H1 (cell line): Measurements from ENCODE around the gene DHX34. TPM values are rescaled to one million over a fixed set of nuclear protein-coding genes. Genes with fewer than 3 reads are reported as not detected.
A peak's percentile ranks its signal among the peaks of the same experiment; 100 is the strongest.

Source experiments
- CTCF ChIA-PET: fragments of 300-600 bp; sonication (Branson Sonifier 250); formaldehyde crosslinking; loops from one replicate; lab custom pipeline; 2021; ENCODE audit not compliant: partially characterized antibody; lab: Charles Lee
- POLR2A ChIA-PET: fragments of 300-600 bp; sonication (Branson Sonifier 250); formaldehyde crosslinking; loops from one replicate; lab custom pipeline; 2021; ENCODE audit warnings: inconsistent platforms; ENCODE audit not compliant: partially characterized antibody; lab: Charles Lee
- DNase-seq, 2 experiments: peaks; one replicate each; pipeline versions ENCODE4 v3.0.0 to v3.0.0-alpha.2; 2010 to 2022; ENCODE audit warnings: low spot score in 2 of 2, low read depth in 1 of 2, mixed read lengths in 1 of 2
- FAIRE-seq: peaks from 2 replicates; lab custom pipeline; 2011; peaks lifted over from hg19 to GRCh38; lab: Jason Lieb, UNC
- H2AFZ ChIP-seq: 2 replicates; pipeline ENCODE4 v1.8.1; 2012; ENCODE audit warnings: low read length, inconsistent platforms
- H2AK5ac ChIP-seq: 2 replicates; pipeline ENCODE4 v1.6.1; 2013; ENCODE audit warnings: low read depth, low read length
- H2BK120ac ChIP-seq: replicated peaks from 2 replicates; pipeline ENCODE3; 2013; ENCODE audit warnings: low read depth, low read length, inconsistent platforms
- H2BK12ac ChIP-seq: 2 replicates; pipeline ENCODE4 v1.6.1; 2013; ENCODE audit warnings: low read depth, low read length
- H2BK15ac ChIP-seq: 2 replicates; pipeline ENCODE4 v1.6.1; 2013; ENCODE audit warnings: low read length
- H2BK20ac ChIP-seq: 2 replicates; pipeline ENCODE4 v1.6.1; 2013; ENCODE audit warnings: low read length
- H2BK5ac ChIP-seq: 2 replicates; pipeline ENCODE4 v1.6.1; 2013; ENCODE audit warnings: low read depth, low read length
- H3K14ac ChIP-seq: 2 replicates; pipeline ENCODE4 v1.6.1; 2013; ENCODE audit warnings: inconsistent platforms; ENCODE audit not compliant: insufficient read length
- H3K18ac ChIP-seq: 2 replicates; pipeline ENCODE4 v1.6.1; 2013; ENCODE audit warnings: low read length; ENCODE audit errors: extremely low read depth
- H3K23ac ChIP-seq: 2 replicates; pipeline ENCODE4 v1.6.1; 2013; ENCODE audit warnings: inconsistent platforms; ENCODE audit not compliant: insufficient read length
- H3K23me2 ChIP-seq: 2 replicates; pipeline ENCODE4 v1.6.1; 2013; ENCODE audit warnings: low read depth, low read length
- H3K27ac ChIP-seq: 2 replicates; pipeline ENCODE4 v1.6.1; 2011; ENCODE audit warnings: low read depth, low read length, inconsistent platforms
- H3K27me3 ChIP-seq, 4 experiments: replicated peaks in 1 of 4; 1 replicate in 1 of 4; 2 replicates in 3 of 4; pipeline versions ENCODE4 v1.6.1 to v1.8.1; 2011 to 2013; ENCODE audit warnings: low read length in 3 of 4, mild to moderate bottlenecking in 3 of 4, inconsistent platforms in 2 of 4, mixed read lengths in 2 of 4, moderate library complexity in 1 of 4; ENCODE audit not compliant: control insufficient read depth in 3 of 4, insufficient read depth in 3 of 4; ENCODE audit errors: extremely low read depth in 1 of 4
- H3K36me3 ChIP-seq, 4 experiments: 2 replicates each; pipeline versions ENCODE4 v1.6.1 to v1.8.1; 2011 to 2013; ENCODE audit warnings: mild to moderate bottlenecking in 4 of 4, low read length in 3 of 4, moderate library complexity in 2 of 4, control low read depth in 1 of 4, inconsistent platforms in 1 of 4; ENCODE audit not compliant: insufficient read depth in 4 of 4, control insufficient read depth in 2 of 4
- H3K4ac ChIP-seq: replicated peaks from 2 replicates; pipeline ENCODE3; 2013; ENCODE audit warnings: low read length, low read depth, mixed read lengths, inconsistent platforms; ENCODE audit not compliant: insufficient read length
- H3K4me1 ChIP-seq, 4 experiments: replicated peaks in 1 of 4; 1 replicate in 1 of 4; 2 replicates in 3 of 4; pipeline versions ENCODE4 v1.6.1 to v1.8.1; 2011 to 2013; ENCODE audit warnings: low read length in 3 of 4, inconsistent platforms in 2 of 4, mixed read lengths in 1 of 4; ENCODE audit not compliant: insufficient read depth in 4 of 4, control insufficient read depth in 3 of 4
- H3K4me2 ChIP-seq, 2 experiments: 2 replicates each; pipeline versions ENCODE4 v1.6.1 to v1.8.1; 2011 to 2013; ENCODE audit warnings: low read depth in 2 of 2, low read length in 2 of 2, control low read depth in 1 of 2, inconsistent platforms in 1 of 2, mild to moderate bottlenecking in 1 of 2; ENCODE audit not compliant: insufficient read depth in 1 of 2
- H3K4me3 ChIP-seq, 4 experiments: fragments of 200-600, 300-600 bp in 1 of 4; sonication (generic), shearing (Covaris generic), sonication (Bioruptor Twin) in 1 of 4; 2 replicates each; pipeline versions ENCODE4 v1.5.1 to v1.8.1; 2011 to 2016; ENCODE audit warnings: low read length in 4 of 4, low read depth in 3 of 4, control low read depth in 2 of 4, inconsistent platforms in 2 of 4, mild to moderate bottlenecking in 2 of 4, mixed read lengths in 1 of 4, moderate library complexity in 1 of 4; ENCODE audit not compliant: insufficient read depth in 2 of 4; ENCODE audit errors: extremely low read depth in 1 of 4
- H3K56ac ChIP-seq: replicated peaks from 2 replicates; pipeline ENCODE3; 2013; ENCODE audit warnings: low read depth, mild to moderate bottlenecking, mixed read lengths, low read length, inconsistent platforms; ENCODE audit not compliant: insufficient read length
- H3K79me1 ChIP-seq: 2 replicates; pipeline ENCODE4 v1.6.1; 2013; ENCODE audit warnings: low read depth, low read length, control low read depth
- H3K79me2 ChIP-seq, 2 experiments: 2 replicates each; pipeline versions ENCODE4 v1.6.1 to v1.8.1; 2012 to 2013; ENCODE audit warnings: low read length in 2 of 2, mild to moderate bottlenecking in 2 of 2, inconsistent platforms in 1 of 2; ENCODE audit not compliant: insufficient read depth in 2 of 2, control insufficient read depth in 1 of 2
- H3K9ac ChIP-seq, 4 experiments: replicated peaks in 1 of 4; 1 replicate in 1 of 4; 2 replicates in 3 of 4; pipeline versions ENCODE4 v1.6.1 to v1.8.1; 2011 to 2013; ENCODE audit warnings: low read depth in 3 of 4, low read length in 3 of 4, control low read depth in 2 of 4, mild to moderate bottlenecking in 2 of 4, moderate library complexity in 2 of 4, inconsistent platforms in 1 of 4; ENCODE audit errors: extremely low read depth in 1 of 4
- H3K9me3 ChIP-seq, 2 experiments: 2 replicates each; pipeline versions ENCODE4 v1.6.1 to v1.8.1; 2012 to 2013; ENCODE audit warnings: mild to moderate bottlenecking in 2 of 2, moderate library complexity in 2 of 2, control low read depth in 1 of 2, inconsistent platforms in 1 of 2, low read depth in 1 of 2, low read length in 1 of 2, mixed read lengths in 1 of 2; ENCODE audit not compliant: insufficient read depth in 2 of 2
- H4K20me1 ChIP-seq, 2 experiments: replicated peaks in 1 of 2; 2 replicates each; pipeline versions ENCODE3 to v1.8.1; 2011 to 2013; ENCODE audit warnings: inconsistent platforms in 2 of 2, low read length in 2 of 2, mild to moderate bottlenecking in 1 of 2; ENCODE audit not compliant: insufficient read depth in 2 of 2, control insufficient read depth in 1 of 2
- H4K5ac ChIP-seq: 2 replicates; pipeline ENCODE4 v1.6.1; 2013; ENCODE audit warnings: low read length, low read depth, mixed read lengths, inconsistent platforms; ENCODE audit not compliant: insufficient read length
- H4K8ac ChIP-seq: 2 replicates; pipeline ENCODE4 v1.8.0; 2013; ENCODE audit warnings: mild to moderate bottlenecking, moderate library complexity, low read length, inconsistent platforms; ENCODE audit not compliant: insufficient read depth; ENCODE audit errors: extremely low read depth
- H4K91ac ChIP-seq: replicated peaks from 2 replicates; pipeline ENCODE3; 2013; ENCODE audit warnings: low read length, mixed read lengths, inconsistent platforms; ENCODE audit not compliant: insufficient read length
- CHD2 ChIP-seq: IDR thresholded peaks from 2 replicates; pipeline ENCODE4 v1.6.1; 2012; ENCODE audit warnings: low read length, improper control_type of control experiment
- MAX ChIP-seq: IDR thresholded peaks from 2 replicates; pipeline ENCODE4 v1.6.1; 2012; ENCODE audit warnings: inconsistent platforms
- RAD21 ChIP-seq, 2 experiments: IDR thresholded peaks in 1 of 2; conservative IDR thresholded peaks in 1 of 2; 2 replicates each; pipeline ENCODE4 v1.6.1; 2011; ENCODE audit warnings: low read depth in 2 of 2, low read length in 2 of 2, improper control_type of control experiment in 1 of 2, inconsistent platforms in 1 of 2, mild to moderate bottlenecking in 1 of 2, moderate library complexity in 1 of 2
- SUZ12 ChIP-seq: fragments of 200-600 bp; sonication (generic); IDR thresholded peaks from 2 replicates; pipeline ENCODE4 v1.6.1; 2012; ENCODE audit warnings: mild to moderate bottlenecking, inconsistent platforms, low read length, moderate library complexity, mixed read lengths
- WGBS, 2 experiments: shearing (Covaris generic) in 1 of 2; methylation state at CpG; one replicate each; pipeline versions ENCODE4 v1.1.6 to v1.1.7; 2013 to 2015; ENCODE audit warnings: low lambda C conversion rate in 2 of 2, mixed read lengths in 2 of 2, inconsistent platforms in 1 of 2, low coverage in 1 of 2, missing lambda C conversion rate in 1 of 2; ENCODE audit not compliant: insufficient replicate concordance in 2 of 2, insufficient coverage in 1 of 2, insufficient read length in 1 of 2; ENCODE audit errors: extremely low coverage in 1 of 2, missing lambda C conversion rate in 1 of 2; 5-methylcytosine and 5-hydroxymethylcytosine counted together
- polyA plus RNA-seq, 7 experiments: library from polyadenylated mRNA; depleted of rRNA in 3 of 7; stranded (reverse) in 5 of 7; unstranded in 2 of 7; fragments of >200 nt in 5 of 7; fragments of 200-250 nt in 2 of 7; gene quantifications; 1 replicate in 5 of 7; 2 replicates in 1 of 7; 4 replicates in 1 of 7; pipeline versions ENCODE4 v1.2.1 to v1.2.3, GENCODE V29; 2011 to 2013; ENCODE audit warnings: missing spikeins in 2 of 7, mixed read lengths in 2 of 7
- total RNA-seq: library from RNA; stranded (reverse); fragmentation: NEBNext Ultra II Directional; extraction: Animal tissue kit (Norgen Biotek cat#: 25700); gene quantifications from 2 replicates; pipeline ENCODE4 v1.2.1, GENCODE V29; 2021
- TF ChIP-seq, protein P1 (sequence below), 3 experiments: IDR thresholded peaks; 1 replicate in 2 of 3; 2 replicates in 1 of 3; pipeline versions ENCODE4 v1.5.1 to v1.6.1; 2011; ENCODE audit warnings: low read length in 3 of 3, mild to moderate bottlenecking in 3 of 3, inconsistent platforms in 2 of 3, low read depth in 1 of 3, moderate library complexity in 1 of 3; ENCODE audit not compliant: insufficient read depth in 1 of 3; ENCODE audit errors: control extremely low read depth in 1 of 3
- TF ChIP-seq, protein P2 (sequence below): IDR thresholded peaks from 2 replicates; pipeline ENCODE4 v1.6.1; 2012; ENCODE audit warnings: inconsistent platforms

DHX34 gene
- total and polyA plus RNA-seq, 2 of the 8 experiments (the other 6 are each of a cell fraction or from before 2014, with no cell fraction given), result 17.5 to 24.3 TPM

GRCh38 chr19:47414469-47414868 lies 65.4 kb downstream of the DHX34 start:
- WGBS, 2 experiments, result 72% methylated on average over 21 of the region's 21 CpGs; no CpG with 5 or more reads in 1 of the 2 experiments
- Histone ChIP-seq H3K27me3 (peaks cover 12 to 35% (median 32%) of the 10 kb centered on the region in 4 experiments), H3K14ac (no peak overlapping the region), H4K20me1 (peaks cover 3 to 12% of the 10 kb centered on the region in 2 experiments), H2AK5ac (no peak overlapping the region), H3K9me3 (no peaks in the 10 kb centered on the region), H3K27ac (no peak overlapping the region), H3K9ac (no peak overlapping the region), H3K36me3 (peaks cover 0 to 3% (median 0%) of the 10 kb centered on the region in 4 experiments; a peak in 1 of 8 replicates), H3K4me2 (no peak overlapping the region), H4K5ac (no peak overlapping the region), H2BK12ac (no peak overlapping the region; the same call in 1 of the 2 replicates), H4K91ac (no peak overlapping the region), H3K56ac (no peak overlapping the region), H3K79me1 (no peaks in the 10 kb centered on the region), H4K8ac (no peak overlapping the region), H3K4me3 (no peak overlapping the region), H2BK5ac (no peak overlapping the region), H3K4ac (no peak overlapping the region), H2BK15ac (peak overlapping the region; percentile 92; the same call in 1 of the 2 replicates), H3K79me2 (no peaks in the 10 kb centered on the region), H2AFZ (no peak overlapping the region), H3K23ac (no peak overlapping the region), H3K4me1 (peaks cover 6 to 18% (median 10%) of the 10 kb centered on the region in 4 experiments), H2BK20ac (no peak overlapping the region), H3K23me2 (peaks cover 19% of the 10 kb centered on the region), H2BK120ac (no peak overlapping the region), H3K18ac (no peak overlapping the region)
- peak in 1 of 2 experiments; percentile 70 for DNase-seq
- CTCF ChIA-PET, result interaction anchor here (0.6 to 5.2 kb wide), 17 partner anchors 12 to 130 kb away, joined by 3 to 32 read pairs (median 5); no protein-coding TSS in a partner anchor
- no peak for TF ChIP-seq CHD2
- TF ChIP-seq, protein P1, sequence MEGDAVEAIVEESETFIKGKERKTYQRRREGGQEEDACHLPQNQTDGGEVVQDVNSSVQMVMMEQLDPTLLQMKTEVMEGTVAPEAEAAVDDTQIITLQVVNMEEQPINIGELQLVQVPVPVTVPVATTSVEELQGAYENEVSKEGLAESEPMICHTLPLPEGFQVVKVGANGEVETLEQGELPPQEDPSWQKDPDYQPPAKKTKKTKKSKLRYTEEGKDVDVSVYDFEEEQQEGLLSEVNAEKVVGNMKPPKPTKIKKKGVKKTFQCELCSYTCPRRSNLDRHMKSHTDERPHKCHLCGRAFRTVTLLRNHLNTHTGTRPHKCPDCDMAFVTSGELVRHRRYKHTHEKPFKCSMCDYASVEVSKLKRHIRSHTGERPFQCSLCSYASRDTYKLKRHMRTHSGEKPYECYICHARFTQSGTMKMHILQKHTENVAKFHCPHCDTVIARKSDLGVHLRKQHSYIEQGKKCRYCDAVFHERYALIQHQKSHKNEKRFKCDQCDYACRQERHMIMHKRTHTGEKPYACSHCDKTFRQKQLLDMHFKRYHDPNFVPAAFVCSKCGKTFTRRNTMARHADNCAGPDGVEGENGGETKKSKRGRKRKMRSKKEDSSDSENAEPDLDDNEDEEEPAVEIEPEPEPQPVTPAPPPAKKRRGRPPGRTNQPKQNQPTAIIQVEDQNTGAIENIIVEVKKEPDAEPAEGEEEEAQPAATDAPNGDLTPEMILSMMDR (IDR thresholded peaks at IDR 0.05; ENCODE audit: control extremely low read depth in 1 of 3, insufficient read depth in 1 of 3, low read depth in 1 of 3, low read length in 3 of 3), result peak; percentile 70 to 86 (median 79)
- TF ChIP-seq SUZ12, result no peak
- TF ChIP-seq, protein P2, sequence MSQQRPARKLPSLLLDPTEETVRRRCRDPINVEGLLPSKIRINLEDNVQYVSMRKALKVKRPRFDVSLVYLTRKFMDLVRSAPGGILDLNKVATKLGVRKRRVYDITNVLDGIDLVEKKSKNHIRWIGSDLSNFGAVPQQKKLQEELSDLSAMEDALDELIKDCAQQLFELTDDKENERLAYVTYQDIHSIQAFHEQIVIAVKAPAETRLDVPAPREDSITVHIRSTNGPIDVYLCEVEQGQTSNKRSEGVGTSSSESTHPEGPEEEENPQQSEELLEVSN, result peak; percentile 68
- peak; percentile 77 for TF ChIP-seq MAX
- TF ChIP-seq RAD21 (IDR thresholded peaks at IDR 0.05 in 1 of 2, conservative IDR thresholded peaks at IDR 0.05 in 1 of 2; ENCODE audit: low read depth in 2 of 2, low read length in 2 of 2), result peak; percentile 78 to 85
- FAIRE-seq, result no peak
- POLR2A ChIA-PET, result interaction anchor here (0.6 to 1.5 kb wide), 5 partner anchors 15 to 235 kb away, joined by 3 read pairs; no protein-coding TSS in a partner anchor
